GM12878 (cell line): ENCODE measurements around the gene TMEM181. TPM values are rescaled to one million over a fixed set of nuclear protein-coding genes. Genes with fewer than 3 reads are reported as not detected.

Experiments
- ATAC-seq: fragments of 200-7000 bp; cut with Tn5 transposase; 3 replicates; pipeline ENCODE4 v1.9.1; 2020; ENCODE audit warnings: mild to moderate bottlenecking, moderate library complexity
- BruUV-seq: library from RNA; stranded (reverse); fragments of 400-500 nt; replicated peaks from 2 replicates; lab custom pipeline; 2021; lab: Mats Ljungman, UMichigan
- CTCF ChIA-PET: fragments of 300-600 bp; sonication (Branson Sonifier 250); formaldehyde crosslinking; extraction: SDS; loops from one replicate; lab custom pipeline; 2021; ENCODE audit warnings: inconsistent platforms; lab: Yijun Ruan, JAX
- POLR2A ChIA-PET: fragments of 350-600 bp; formaldehyde crosslinking; extraction: SDS; loops from one replicate; lab custom pipeline; 2021; ENCODE audit warnings: inconsistent platforms; lab: Charles Lee
- RAD21 ChIA-PET: fragments of 300-600 bp; sonication (Branson Sonifier 250); formaldehyde crosslinking; loops from one replicate; lab custom pipeline; 2023; ENCODE audit warnings: antibody characterized with exemption; ENCODE audit not compliant: unreplicated experiment; lab: Charles Lee
- SMC1A ChIA-PET: fragments of 300-600 bp; sonication (Branson Sonifier 250); formaldehyde crosslinking; loops from one replicate; lab custom pipeline; 2023; ENCODE audit not compliant: unreplicated experiment, uncharacterized antibody; lab: Charles Lee
- DNase-seq: peaks from one replicate; pipeline ENCODE4 v3.0.0-alpha.2; 2011; ENCODE audit warnings: low read depth, low spot score
- FAIRE-seq: peaks from 3 replicates; lab custom pipeline; 2011; peaks lifted over from hg19 to GRCh38; lab: Jason Lieb, UNC
- H2AFZ ChIP-seq: 2 replicates; pipeline ENCODE4 v1.6.0; 2011; ENCODE audit warnings: low read depth, low read length, control low read depth; ENCODE audit not compliant: control insufficient read depth
- H3K27ac ChIP-seq: 2 replicates; pipeline ENCODE4 v1.5.1; 2011; ENCODE audit warnings: control low read depth; ENCODE audit not compliant: control insufficient read depth, insufficient read depth
- H3K27me3 ChIP-seq, 2 experiments: replicated peaks in 1 of 2; 2 replicates each; pipeline versions ENCODE4 v1.6.0 to v1.6.1; 2011; ENCODE audit warnings: low read length in 1 of 2; ENCODE audit not compliant: control insufficient read depth in 2 of 2, insufficient read depth in 2 of 2
- H3K36me3 ChIP-seq, 2 experiments: 2 replicates each; pipeline ENCODE4 v1.5.1; 2011; ENCODE audit warnings: low read length in 1 of 2; ENCODE audit not compliant: control insufficient read depth in 2 of 2, insufficient read depth in 2 of 2
- H3K4me1 ChIP-seq: 2 replicates; pipeline ENCODE4 v1.6.1; 2011; ENCODE audit warnings: mild to moderate bottlenecking, low read length, moderate library complexity, mixed read lengths; ENCODE audit not compliant: control insufficient read depth, insufficient read depth
- H3K4me2 ChIP-seq: 2 replicates; pipeline ENCODE4 v1.6.0; 2011; ENCODE audit warnings: control low read depth; ENCODE audit not compliant: control insufficient read depth, insufficient read depth
- H3K4me3 ChIP-seq: fragments of 200-600 bp; sonication (generic); 2 replicates; pipeline ENCODE4 v1.5.1; 2016
- H3K79me2 ChIP-seq: 2 replicates; pipeline ENCODE4 v1.6.0; 2011; ENCODE audit warnings: low read length; ENCODE audit not compliant: control insufficient read depth, insufficient read depth
- H3K9ac ChIP-seq: 2 replicates; pipeline ENCODE4 v1.8.0; 2011; ENCODE audit warnings: low read length, control low read depth, mixed read lengths; ENCODE audit not compliant: control insufficient read depth, insufficient read depth
- H3K9me3 ChIP-seq: replicated peaks from 3 replicates; pipeline ENCODE4 v1.5.1; 2011; ENCODE audit warnings: mild to moderate bottlenecking, low read length; ENCODE audit not compliant: control insufficient read depth, insufficient read depth
- H4K20me1 ChIP-seq: 2 replicates; pipeline ENCODE4 v1.6.0; 2011; ENCODE audit not compliant: control insufficient read depth, insufficient read depth
- ASH2L ChIP-seq: fragments of 300-600, 200-600 bp; sonication (generic); IDR thresholded peaks from 2 replicates; pipeline ENCODE4 v1.6.1; 2017; ENCODE audit warnings: low read depth, mild to moderate bottlenecking, borderline replicate concordance
- BACH1 ChIP-seq: fragments of 450-650 bp; IDR thresholded peaks from 2 replicates; pipeline ENCODE4 v1.6.1; 2017; ENCODE audit warnings: mild to moderate bottlenecking, borderline replicate concordance
- BMI1 ChIP-seq: fragments of 450-650 bp; IDR thresholded peaks from 2 replicates; pipeline ENCODE4 v1.6.1; 2016; ENCODE audit warnings: mild to moderate bottlenecking, moderate library complexity, borderline replicate concordance
- FOXK2 ChIP-seq: fragments of 450-650 bp; IDR thresholded peaks from 2 replicates; pipeline ENCODE4 v1.6.1; 2017; ENCODE audit warnings: mild to moderate bottlenecking, moderate library complexity
- GABPA ChIP-seq: IDR thresholded peaks from 2 replicates; pipeline ENCODE4 v1.6.1; 2014; ENCODE audit warnings: antibody characterized with exemption, low read depth, mild to moderate bottlenecking, inconsistent platforms
- IRF4 ChIP-seq: IDR thresholded peaks from 2 replicates; pipeline ENCODE4 v1.6.1; 2011; ENCODE audit warnings: low read depth, low read length
- KAT2A ChIP-seq: conservative IDR thresholded peaks from 2 replicates; pipeline ENCODE4 v1.6.1; 2011; ENCODE audit warnings: low read depth, low read length; ENCODE audit not compliant: control insufficient read depth
- MEF2A ChIP-seq: IDR thresholded peaks from 2 replicates; pipeline ENCODE4 v1.6.1; 2011; ENCODE audit warnings: low read depth, mild to moderate bottlenecking, low read length, moderate library complexity; ENCODE audit not compliant: insufficient read depth
- NR2C2 ChIP-seq: IDR thresholded peaks from 2 replicates; pipeline ENCODE4 v1.6.1; 2011; ENCODE audit warnings: borderline replicate concordance, low read depth; ENCODE audit not compliant: control insufficient read depth, insufficient read length
- PML ChIP-seq: IDR thresholded peaks from 2 replicates; pipeline ENCODE4 v1.6.1; 2012; ENCODE audit warnings: low read length, inconsistent platforms
- POLR2AphosphoS5 ChIP-seq: IDR thresholded peaks from 2 replicates; pipeline ENCODE4 v1.6.1; 2011; ENCODE audit warnings: mild to moderate bottlenecking, low read length, inconsistent platforms
- RFX5 ChIP-seq: IDR thresholded peaks from 2 replicates; pipeline ENCODE4 v1.6.1; 2011; ENCODE audit warnings: low read depth, low read length, improper control_type of control experiment
- SIX5 ChIP-seq: IDR thresholded peaks from 2 replicates; pipeline ENCODE4 v1.6.1; 2011; ENCODE audit warnings: mild to moderate bottlenecking, low read depth, low read length, moderate library complexity; ENCODE audit not compliant: severe bottlenecking
- SP1 ChIP-seq: IDR thresholded peaks from one replicate; pipeline ENCODE4 v1.6.1; 2011; ENCODE audit warnings: low read depth, low read length
- STAT3 ChIP-seq: IDR thresholded peaks from 2 replicates; pipeline ENCODE4 v1.6.1; 2011; ENCODE audit warnings: low read depth, low read length, improper control_type of control experiment
- TCF12 ChIP-seq: IDR thresholded peaks from 2 replicates; pipeline ENCODE4 v1.6.1; 2011; ENCODE audit warnings: low read depth, mild to moderate bottlenecking, low read length
- WGBS: methylation state at CpG from one replicate; pipeline ENCODE4 v1.1.6; 2016; ENCODE audit warnings: low lambda C conversion rate; ENCODE audit not compliant: insufficient replicate concordance, insufficient coverage; ENCODE audit errors: missing lambda C conversion rate; 5-methylcytosine and 5-hydroxymethylcytosine counted together
- in situ Hi-C: fragments of 300-500 bp; cut with MboI; formaldehyde crosslinking; loops from 9 replicates; pipeline ENCODE4 v1.14.3; 2018; ENCODE audit warnings: mixed read lengths
- intact Hi-C: fragments of 100-400 bp; cut with micrococcal nuclease; formaldehyde crosslinking; loops from one replicate; pipeline ENCODE4 v1.14.2; 2022; ENCODE audit not compliant: unreplicated experiment
- polyA plus RNA-seq, 11 experiments: library from polyadenylated mRNA; depleted of rRNA in 4 of 11; unstranded in 6 of 11; stranded (reverse) in 5 of 11; fragments of >200 nt; fragmentation: Nextera tagmentation in 4 of 11; fragmentation: Illumina TruSeq in 1 of 11; extraction: Ambion mirVana in 4 of 11; extraction: Trizol in 1 of 11; gene quantifications; 1 replicate in 1 of 11; 2 replicates in 10 of 11; pipeline versions ENCODE4 v1.2.1 to v1.2.3, GENCODE V29; 2011 to 2016; ENCODE audit warnings: inconsistent platforms in 2 of 11, missing spikeins in 2 of 11, low read depth in 1 of 11
- total RNA-seq, 4 experiments: library from RNA; depleted of rRNA in 3 of 4; stranded (reverse); fragments of >200 nt in 3 of 4; fragmentation: Illumina TruSeq in 1 of 4; extraction: Trizol in 1 of 4; gene quantifications; 2 replicates each; pipeline versions ENCODE4 v1.2.1 to v1.2.3, GENCODE V29; 2013 to 2021
- TF ChIP-seq, protein P1 (sequence below): fragments of 450-650 bp; formaldehyde crosslinking; IDR thresholded peaks from 2 replicates; pipeline ENCODE4 v1.5.0; 2022; ENCODE audit warnings: mild to moderate bottlenecking, missing genetic modification characterization
- TF ChIP-seq, protein P2 (sequence below): fragments of 150-350 bp; IDR thresholded peaks from 2 replicates; pipeline ENCODE4 v1.6.1; 2014; ENCODE audit warnings: mild to moderate bottlenecking, low read depth, low read length
- TF ChIP-seq, protein P3 (sequence below): fragments of 450-650 bp; IDR thresholded peaks from 2 replicates; pipeline ENCODE4 v1.6.1; 2017; ENCODE audit warnings: mild to moderate bottlenecking

Gene TMEM181
- total and polyA plus RNA-seq, 10 of the 15 experiments (the other 5 are each of a cell fraction or from before 2014, with no cell fraction given): 1.5 to 7.9 (median 5.2) TPM

DNA sequence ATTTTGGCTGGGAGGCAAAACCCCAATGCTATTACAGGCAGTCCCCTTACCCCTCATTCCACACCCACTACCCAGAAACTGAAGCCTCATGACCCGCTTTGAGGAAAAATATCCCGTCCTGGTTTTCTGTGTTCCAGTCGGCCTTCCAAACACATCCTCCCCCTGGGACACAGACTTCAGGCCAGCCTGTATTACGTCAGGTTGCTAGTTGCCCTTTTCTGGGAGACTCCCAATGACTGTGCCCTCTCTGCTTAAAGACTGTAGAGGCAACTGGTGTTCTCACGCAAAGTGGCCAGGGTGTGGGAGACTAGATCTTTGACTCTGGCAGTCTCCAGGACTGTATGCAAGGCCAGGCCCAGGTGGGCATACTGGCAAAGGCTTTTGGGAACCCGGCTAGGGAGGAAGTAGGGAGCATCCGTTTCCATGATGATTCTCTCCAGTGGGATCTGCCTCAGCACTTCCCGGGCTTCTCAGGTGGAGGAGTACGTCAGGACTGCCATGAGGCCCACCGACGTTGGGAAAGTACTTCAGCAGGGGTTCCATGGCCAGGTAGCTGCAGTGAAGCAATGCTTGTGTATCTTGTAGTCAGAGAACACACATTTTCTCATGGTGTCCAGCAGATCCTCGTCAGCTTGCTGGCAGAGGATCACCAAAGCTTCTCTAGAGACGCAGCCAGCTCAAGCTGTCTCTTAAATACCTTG, 49.7 kb downstream of the TMEM181 start:
- CTCF ChIA-PET: interaction anchor here (0.8 to 2.4 kb wide), 3 partner anchors 10 to 396 kb away, joined by 3 to 10 read pairs (median 9); no protein-coding TSS in a partner anchor
- H3K36me3 ChIP-seq: peaks cover 12 to 19% of the 10 kb centered on the region in 2 experiments
- H3K4me2 ChIP-seq: no peak overlapping the region
- no TSS peak for BruUV-seq
- no peaks in the 10 kb centered on the region for H4K20me1 ChIP-seq
- no peak for FAIRE-seq
- in situ Hi-C loops (no loop called here), intact Hi-C loops (no loop called here)
- 94% methylated on average over 13 of the region's 13 CpGs for WGBS
- H2AFZ ChIP-seq: no peak overlapping the region
- 0 out of 3 replicates have a peak, but pooled peaks cover 1% of the 10 kb centered on the region for H3K9me3 ChIP-seq
- RAD21 ChIA-PET: no interaction called here
- ATAC-seq: no peak
- no peak for TF ChIP-seq BMI1
- TF ChIP-seq STAT3: no peak
- no peak for TF ChIP-seq PML
- no peak for TF ChIP-seq TCF12
- no peak for TF ChIP-seq BACH1
- TF ChIP-seq MEF2A: no peak
- TF ChIP-seq ASH2L: no peak
- TF ChIP-seq RFX5: no peak
- TF ChIP-seq SP1: no peak
- TF ChIP-seq NR2C2: no peak
- TF ChIP-seq, protein P1, sequence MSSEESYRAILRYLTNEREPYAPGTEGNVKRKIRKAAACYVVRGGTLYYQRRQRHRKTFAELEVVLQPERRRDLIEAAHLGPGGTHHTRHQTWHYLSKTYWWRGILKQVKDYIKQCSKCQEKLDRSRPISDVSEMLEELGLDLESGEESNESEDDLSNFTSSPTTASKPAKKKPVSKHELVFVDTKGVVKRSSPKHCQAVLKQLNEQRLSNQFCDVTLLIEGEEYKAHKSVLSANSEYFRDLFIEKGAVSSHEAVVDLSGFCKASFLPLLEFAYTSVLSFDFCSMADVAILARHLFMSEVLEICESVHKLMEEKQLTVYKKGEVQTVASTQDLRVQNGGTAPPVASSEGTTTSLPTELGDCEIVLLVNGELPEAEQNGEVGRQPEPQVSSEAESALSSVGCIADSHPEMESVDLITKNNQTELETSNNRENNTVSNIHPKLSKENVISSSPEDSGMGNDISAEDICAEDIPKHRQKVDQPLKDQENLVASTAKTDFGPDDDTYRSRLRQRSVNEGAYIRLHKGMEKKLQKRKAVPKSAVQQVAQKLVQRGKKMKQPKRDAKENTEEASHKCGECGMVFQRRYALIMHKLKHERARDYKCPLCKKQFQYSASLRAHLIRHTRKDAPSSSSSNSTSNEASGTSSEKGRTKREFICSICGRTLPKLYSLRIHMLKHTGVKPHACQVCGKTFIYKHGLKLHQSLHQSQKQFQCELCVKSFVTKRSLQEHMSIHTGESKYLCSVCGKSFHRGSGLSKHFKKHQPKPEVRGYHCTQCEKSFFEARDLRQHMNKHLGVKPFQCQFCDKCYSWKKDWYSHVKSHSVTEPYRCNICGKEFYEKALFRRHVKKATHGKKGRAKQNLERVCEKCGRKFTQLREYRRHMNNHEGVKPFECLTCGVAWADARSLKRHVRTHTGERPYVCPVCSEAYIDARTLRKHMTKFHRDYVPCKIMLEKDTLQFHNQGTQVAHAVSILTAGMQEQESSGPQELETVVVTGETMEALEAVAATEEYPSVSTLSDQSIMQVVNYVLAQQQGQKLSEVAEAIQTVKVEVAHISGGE: no peak
- no peak for TF ChIP-seq POLR2AphosphoS5
- no peak for TF ChIP-seq KAT2A
- TF ChIP-seq IRF4: no peak
- no peak for TF ChIP-seq GABPA
- TF ChIP-seq, protein P2, sequence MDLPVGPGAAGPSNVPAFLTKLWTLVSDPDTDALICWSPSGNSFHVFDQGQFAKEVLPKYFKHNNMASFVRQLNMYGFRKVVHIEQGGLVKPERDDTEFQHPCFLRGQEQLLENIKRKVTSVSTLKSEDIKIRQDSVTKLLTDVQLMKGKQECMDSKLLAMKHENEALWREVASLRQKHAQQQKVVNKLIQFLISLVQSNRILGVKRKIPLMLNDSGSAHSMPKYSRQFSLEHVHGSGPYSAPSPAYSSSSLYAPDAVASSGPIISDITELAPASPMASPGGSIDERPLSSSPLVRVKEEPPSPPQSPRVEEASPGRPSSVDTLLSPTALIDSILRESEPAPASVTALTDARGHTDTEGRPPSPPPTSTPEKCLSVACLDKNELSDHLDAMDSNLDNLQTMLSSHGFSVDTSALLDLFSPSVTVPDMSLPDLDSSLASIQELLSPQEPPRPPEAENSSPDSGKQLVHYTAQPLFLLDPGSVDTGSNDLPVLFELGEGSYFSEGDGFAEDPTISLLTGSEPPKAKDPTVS: no peak
- TF ChIP-seq SIX5: no peak
- TF ChIP-seq, protein P3, sequence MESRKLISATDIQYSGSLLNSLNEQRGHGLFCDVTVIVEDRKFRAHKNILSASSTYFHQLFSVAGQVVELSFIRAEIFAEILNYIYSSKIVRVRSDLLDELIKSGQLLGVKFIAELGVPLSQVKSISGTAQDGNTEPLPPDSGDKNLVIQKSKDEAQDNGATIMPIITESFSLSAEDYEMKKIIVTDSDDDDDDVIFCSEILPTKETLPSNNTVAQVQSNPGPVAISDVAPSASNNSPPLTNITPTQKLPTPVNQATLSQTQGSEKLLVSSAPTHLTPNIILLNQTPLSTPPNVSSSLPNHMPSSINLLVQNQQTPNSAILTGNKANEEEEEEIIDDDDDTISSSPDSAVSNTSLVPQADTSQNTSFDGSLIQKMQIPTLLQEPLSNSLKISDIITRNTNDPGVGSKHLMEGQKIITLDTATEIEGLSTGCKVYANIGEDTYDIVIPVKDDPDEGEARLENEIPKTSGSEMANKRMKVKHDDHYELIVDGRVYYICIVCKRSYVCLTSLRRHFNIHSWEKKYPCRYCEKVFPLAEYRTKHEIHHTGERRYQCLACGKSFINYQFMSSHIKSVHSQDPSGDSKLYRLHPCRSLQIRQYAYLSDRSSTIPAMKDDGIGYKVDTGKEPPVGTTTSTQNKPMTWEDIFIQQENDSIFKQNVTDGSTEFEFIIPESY: no peak
- no peak for TF ChIP-seq FOXK2
- no peaks in the 10 kb centered on the region for H3K79me2 ChIP-seq
- no peaks in the 10 kb centered on the region for H3K27me3 ChIP-seq
- no peak for DNase-seq
- no peaks in the 10 kb centered on the region for H3K4me1 ChIP-seq
- SMC1A ChIA-PET: interaction anchor here (1.0 to 2.3 kb wide), 2 partner anchors 82 to 395 kb away, joined by 5 to 6 read pairs; no protein-coding TSS in a partner anchor
- H3K27ac ChIP-seq: no peak overlapping the region
- H3K9ac ChIP-seq: no peak overlapping the region
- POLR2A ChIA-PET: interaction anchor here (0.9 kb wide), 1 partner anchor 146 kb away, joined by 4 read pairs; no protein-coding TSS in a partner anchor
- no peak overlapping the region for H3K4me3 ChIP-seq
